GM23338 (cell line): ENCODE results near the gene WASL. TPM values are rescaled to one million over a fixed set of nuclear protein-coding genes. Genes with fewer than 3 reads are reported as not detected.

Source experiments
- ATAC-seq: fragments of 200-7000 bp; cut with Tn5 transposase; 3 replicates; pipeline ENCODE4 v1.9.1; 2020
- DNase-seq: peaks from one replicate; pipeline ENCODE4 v3.0.0-alpha.2; 2015; ENCODE audit warnings: low spot score
- H2AFZ ChIP-seq: fragments of 200-600 bp; sonication (generic); 2 replicates; pipeline ENCODE4 v1.8.0; 2016; ENCODE audit warnings: antibody characterized with exemption, mild to moderate bottlenecking, moderate library complexity
- H3F3A ChIP-seq: fragments of 200-600 bp; sonication (generic); replicated peaks from 2 replicates; pipeline ENCODE4 v1.8.0; 2017; ENCODE audit warnings: antibody characterized with exemption, mixed run types, low read depth
- H3K27ac ChIP-seq: fragments of 200-600 bp; sonication (generic); 2 replicates; pipeline ENCODE4 v1.6.1; 2016; ENCODE audit warnings: low read depth
- H3K27me3 ChIP-seq: fragments of 200-600 bp; sonication (generic); 2 replicates; pipeline ENCODE4 v1.8.0; 2016; ENCODE audit warnings: mild to moderate bottlenecking, mixed run types, moderate library complexity; ENCODE audit not compliant: insufficient read depth
- H3K36me3 ChIP-seq: fragments of 200-600 bp; sonication (generic); 2 replicates; pipeline ENCODE4 v1.8.0; 2016; ENCODE audit warnings: mild to moderate bottlenecking; ENCODE audit not compliant: insufficient read depth
- H3K4me1 ChIP-seq: fragments of 200-600 bp; sonication (generic); 2 replicates; pipeline ENCODE4 v1.8.0; 2016; ENCODE audit warnings: mild to moderate bottlenecking, moderate library complexity; ENCODE audit not compliant: insufficient read depth
- H3K4me2 ChIP-seq: fragments of 200-600 bp; sonication (generic); 2 replicates; pipeline ENCODE4 v1.7.1; 2017; ENCODE audit warnings: mixed run types
- H3K4me3 ChIP-seq: fragments of 200-600 bp; sonication (generic); 2 replicates; pipeline ENCODE4 v1.6.1; 2016; ENCODE audit warnings: mixed run types
- H3K79me2 ChIP-seq: fragments of 200-600 bp; sonication (generic); replicated peaks from 2 replicates; pipeline ENCODE4 v1.8.0; 2017; ENCODE audit warnings: mild to moderate bottlenecking; ENCODE audit not compliant: insufficient read depth
- H3K9me2 ChIP-seq: fragments of 200-600 bp; sonication (generic); 2 replicates; pipeline ENCODE4 v1.8.0; 2017; ENCODE audit not compliant: insufficient read depth
- H4K20me1 ChIP-seq: fragments of 200-600 bp; sonication (generic); replicated peaks from 2 replicates; pipeline ENCODE4 v1.8.0; 2017; ENCODE audit warnings: mild to moderate bottlenecking; ENCODE audit not compliant: insufficient read depth
- H3K27ac Mint-ChIP-seq: 2 replicates; pipeline ENCODE4 v1.8.0; 2020; ENCODE audit warnings: inconsistent platforms, mild to moderate bottlenecking, moderate library complexity, mixed read lengths
- H3K27me3 Mint-ChIP-seq: 3 replicates; pipeline ENCODE4 v1.8.0; 2022; ENCODE audit warnings: low read depth, mild to moderate bottlenecking, moderate library complexity, mixed read lengths, inconsistent platforms; ENCODE audit not compliant: insufficient read depth, poor library complexity
- H3K36me3 Mint-ChIP-seq: 3 replicates; pipeline ENCODE4 v1.8.0; 2021; ENCODE audit warnings: low read depth, mild to moderate bottlenecking, inconsistent platforms, moderate library complexity, mixed read lengths
- H3K4me1 Mint-ChIP-seq: 3 replicates; pipeline ENCODE4 v1.8.0; 2020; ENCODE audit warnings: mild to moderate bottlenecking, inconsistent platforms, mixed read lengths
- H3K4me3 Mint-ChIP-seq: 3 replicates; pipeline ENCODE4 v1.8.0; 2021; ENCODE audit warnings: moderate library complexity, mild to moderate bottlenecking, inconsistent platforms, mixed read lengths
- H3K9me3 Mint-ChIP-seq: 3 replicates; pipeline ENCODE4 v1.8.0; 2020; ENCODE audit warnings: moderate library complexity, mild to moderate bottlenecking, inconsistent platforms, mixed read lengths
- CREB1 ChIP-seq: fragments of 250-450 bp; sonication (Bioruptor Pico); IDR thresholded peaks from 2 replicates; pipeline ENCODE4 v1.5.0; 2020; ENCODE audit warnings: low read depth, mild to moderate bottlenecking, moderate library complexity
- CTCF ChIP-seq, 2 experiments: fragments of 200-600 bp in 1 of 2; sonication (generic) in 1 of 2; conservative IDR thresholded peaks; 2 replicates each; pipeline versions ENCODE4 v1.5.1 to v1.6.1; 2016 to 2017; ENCODE audit warnings: antibody characterized with exemption in 2 of 2, low read depth in 2 of 2, mild to moderate bottlenecking in 2 of 2, moderate library complexity in 1 of 2
- ETS1 ChIP-seq: IDR thresholded peaks from 2 replicates; pipeline ENCODE4 v1.6.1; 2016; ENCODE audit warnings: antibody characterized with exemption
- EZH2 ChIP-seq: fragments of 200-600 bp; sonication (generic); IDR thresholded peaks from one replicate; pipeline ENCODE4 v1.8.0; 2017; ENCODE audit warnings: antibody characterized with exemption, mild to moderate bottlenecking, low read depth; ENCODE audit not compliant: unreplicated experiment
- EZH2phosphoT487 ChIP-seq: fragments of 200-600 bp; sonication (generic); IDR thresholded peaks from one replicate; pipeline ENCODE4 v1.8.1; 2018; ENCODE audit warnings: antibody characterized with exemption; ENCODE audit not compliant: unreplicated experiment
- JUNB ChIP-seq: IDR thresholded peaks from one replicate; pipeline ENCODE4 v1.6.1; 2016; ENCODE audit warnings: antibody characterized with exemption; ENCODE audit not compliant: unreplicated experiment
- NANOG ChIP-seq: IDR thresholded peaks from 2 replicates; pipeline ENCODE4 v1.6.1; 2016; ENCODE audit warnings: antibody characterized with exemption, borderline replicate concordance
- POLR2AphosphoS5 ChIP-seq: IDR thresholded peaks from 2 replicates; pipeline ENCODE4 v1.6.1; 2016; ENCODE audit warnings: antibody characterized with exemption, low read depth
- REST ChIP-seq: IDR thresholded peaks from one replicate; pipeline ENCODE4 v1.6.1; 2018; ENCODE audit warnings: antibody characterized with exemption; ENCODE audit not compliant: unreplicated experiment
- STAT1 ChIP-seq: IDR thresholded peaks from one replicate; pipeline ENCODE4 v1.6.1; 2016; ENCODE audit warnings: antibody characterized with exemption; ENCODE audit not compliant: unreplicated experiment
- ZNF114 ChIP-seq: fragments of 250-450 bp; sonication (Bioruptor Pico); IDR thresholded peaks from 2 replicates; pipeline ENCODE4 v1.5.0; 2020; ENCODE audit warnings: mild to moderate bottlenecking, moderate library complexity
- ZNF331 ChIP-seq: fragments of 250-450 bp; sonication (Bioruptor Pico); IDR thresholded peaks from 2 replicates; pipeline ENCODE4 v1.5.0; 2020; ENCODE audit warnings: low read depth, mild to moderate bottlenecking, moderate library complexity
- ZNF462 ChIP-seq: fragments of 250-450 bp; sonication (Bioruptor Pico); IDR thresholded peaks from 2 replicates; pipeline ENCODE4 v1.5.0; 2020; ENCODE audit warnings: mild to moderate bottlenecking, moderate library complexity
- polyA plus RNA-seq: library from polyadenylated mRNA; unstranded; fragments of >200 nt; fragmentation: Nextera tagmentation; extraction: Ambion mirVana; gene quantifications from 2 replicates; pipeline ENCODE4 v1.2.1, GENCODE V29; 2016
- total RNA-seq: library from RNA; depleted of rRNA; stranded (reverse); fragments of >200 nt; shearing (Covaris generic); gene quantifications from 2 replicates; pipeline ENCODE4 v1.2.3, GENCODE V29; 2014

The WASL gene
- total and polyA plus RNA-seq, 2 experiments from 2014 or later, result 36.4 to 45.3 TPM

GRCh38 chr7:123783820-123784219, 35.0 kb upstream of the WASL start:
- DNase-seq (no peak), ATAC-seq (no peak)
- Histone ChIP-seq H3K4me2 (no peak overlapping the region), H3K9me2 (0 out of 2 replicates have a peak, but pooled peaks cover 7% of the 10 kb centered on the region), H3K4me3 (no peak overlapping the region), H4K20me1 (no peaks in the 10 kb centered on the region), H3K4me1 (peaks cover 43% of the 10 kb centered on the region), H2AFZ (no peak overlapping the region), H3K27me3 (no peaks in the 10 kb centered on the region), H3K79me2 (no peaks in the 10 kb centered on the region), H3F3A (no peaks in the 10 kb centered on the region), H3K27ac (no peak overlapping the region), H3K36me3 (no peaks in the 10 kb centered on the region)
- H3K36me3 Mint-ChIP-seq, result no peaks in the 10 kb centered on the region
- no peak overlapping the region for H3K4me3 Mint-ChIP-seq
- H3K4me1 Mint-ChIP-seq, result peaks cover 17% of the 10 kb centered on the region
- no peak overlapping the region; the same call in 1 of the 2 replicates for H3K27ac Mint-ChIP-seq
- no peaks in the 10 kb centered on the region for H3K9me3 Mint-ChIP-seq
- TF ChIP-seq REST (no peak), EZH2phosphoT487 (no peak), ZNF462 (CRISPR knock-in tag) (no peak), STAT1 (no peak), ETS1 (no peak), ZNF331 (CRISPR knock-in tag) (no peak), EZH2 (no peak), JUNB (no peak), CTCF (conservative IDR thresholded peaks at IDR 0.05; ENCODE audit: low read depth in 2 of 2) (no peak), ZNF114 (CRISPR knock-in tag) (no peak), NANOG (no peak), CREB1 (CRISPR knock-in tag) (no peak), POLR2AphosphoS5 (no peak)
- peaks cover 2% of the 10 kb centered on the region for H3K27me3 Mint-ChIP-seq
